ENCODE data around the gene ANKRD27.

ANKRD27 gene

DNA sequence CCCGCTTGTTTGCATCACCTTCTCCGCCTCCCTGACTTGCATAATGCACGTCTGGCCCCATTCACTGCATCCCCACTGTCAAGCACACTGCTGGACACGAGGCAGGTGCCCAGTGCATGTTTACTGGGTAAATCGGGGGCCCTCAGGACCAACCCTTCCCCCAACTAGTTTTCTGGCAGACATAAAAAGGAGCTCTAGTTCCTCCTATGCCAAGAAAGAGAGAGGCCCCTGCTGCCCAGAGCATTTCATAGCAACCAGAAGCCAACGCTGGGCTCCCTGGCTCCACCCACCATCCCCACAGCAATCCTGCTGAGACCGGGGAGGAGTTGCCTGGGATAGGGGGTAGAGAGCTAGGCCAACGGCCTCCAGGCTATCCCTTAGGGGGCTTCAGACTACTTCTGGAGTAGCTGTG, 23.2 kb downstream of the ANKRD27 start:
- no peak for DNase-seq

- DNase-seq: no peak
Observed at GRCh38 chr19:32650671-32651070, 24.3 kb downstream of the ANKRD27 start.

GRCh38 chr19:32649751-32650150, 25.2 kb downstream of the ANKRD27 start:
- no peak for DNase-seq

DNA sequence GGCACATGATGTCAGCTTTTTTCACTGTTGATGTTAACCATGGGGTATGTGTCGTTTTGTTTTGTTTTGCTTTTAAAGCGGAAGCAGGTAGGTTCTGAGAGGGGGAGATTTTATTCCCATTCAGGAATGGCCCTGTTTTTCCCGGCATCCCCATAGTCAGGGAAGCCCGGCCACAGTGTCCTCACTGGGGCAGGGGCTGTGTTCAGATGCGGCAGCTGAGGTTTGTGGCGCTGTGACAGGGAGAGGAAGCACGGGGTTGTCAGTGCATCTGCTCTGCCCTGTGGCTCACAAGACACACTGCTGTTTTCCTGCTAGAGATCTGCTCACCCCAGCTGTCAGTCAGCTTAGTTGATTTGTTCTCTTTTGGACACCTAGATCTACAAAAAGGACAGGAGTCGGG, 27.6 kb downstream of the ANKRD27 start:
- DNase-seq: no peak

- no peak for DNase-seq
Observed at GRCh38 chr19:32646556-32646955, 28.4 kb downstream of the ANKRD27 start.

DNA sequence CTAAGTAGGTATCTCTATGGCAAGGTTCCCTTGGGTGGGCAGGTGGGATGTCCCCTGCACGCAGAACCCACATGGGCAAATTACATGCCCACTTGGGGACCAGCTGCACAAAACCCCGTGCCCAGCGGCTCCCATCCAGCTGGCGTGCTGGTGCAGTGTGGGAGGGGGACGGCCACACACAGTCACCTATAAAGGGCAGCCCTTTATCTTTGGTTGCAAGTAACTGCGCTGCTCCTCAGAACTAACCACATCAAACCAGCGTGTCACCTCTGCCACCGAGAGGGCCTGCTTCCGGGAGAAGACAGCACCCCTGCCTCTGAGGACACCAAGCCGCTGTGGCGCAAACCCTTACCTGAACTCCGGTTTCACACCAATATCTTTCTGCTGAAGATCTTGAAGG, 32.2 kb downstream of the ANKRD27 start:
- DNase-seq: peak; percentile 40

DNA sequence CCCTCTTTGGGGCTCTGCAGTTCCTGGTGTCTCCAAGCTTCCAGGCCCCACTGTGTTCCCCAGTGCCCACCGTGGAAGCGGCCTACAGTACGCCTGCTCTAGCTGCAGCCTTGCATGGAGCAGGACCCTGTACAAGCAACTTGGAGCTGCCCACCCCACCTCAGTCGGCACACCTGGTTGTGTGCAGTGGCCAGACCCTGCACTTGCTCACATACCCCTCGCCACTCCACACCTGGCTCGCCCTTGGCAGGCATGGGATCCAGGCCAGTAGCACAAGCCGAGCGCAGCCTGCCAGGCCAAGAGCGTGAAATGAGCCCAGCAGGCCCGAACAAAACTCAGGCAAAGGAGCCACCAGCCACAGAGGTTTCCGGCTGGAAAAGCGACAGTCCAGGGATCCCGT, 36.4 kb downstream of the ANKRD27 start:
- no peak for DNase-seq

DNA sequence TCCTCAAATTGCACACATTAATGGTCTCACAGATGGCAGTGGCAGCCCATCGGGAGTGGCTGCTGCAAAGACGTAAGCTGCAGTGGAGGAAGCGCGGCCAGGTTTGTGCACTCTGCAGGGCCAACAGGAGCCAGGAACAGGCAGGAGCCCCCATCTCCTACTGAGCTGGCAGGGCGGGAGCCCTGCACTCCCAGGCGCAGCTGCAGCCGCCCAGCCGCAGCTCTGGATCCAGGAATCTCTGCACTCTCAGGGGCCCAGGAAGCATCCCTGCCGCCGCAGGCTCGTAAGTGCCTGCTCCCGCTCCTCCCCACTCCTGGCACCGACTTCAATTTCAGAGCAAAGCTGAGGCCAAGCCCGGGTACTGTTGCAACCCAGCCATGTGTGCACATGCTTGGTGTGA, 37.5 kb downstream of the ANKRD27 start:
- DNase-seq: no peak

DNA sequence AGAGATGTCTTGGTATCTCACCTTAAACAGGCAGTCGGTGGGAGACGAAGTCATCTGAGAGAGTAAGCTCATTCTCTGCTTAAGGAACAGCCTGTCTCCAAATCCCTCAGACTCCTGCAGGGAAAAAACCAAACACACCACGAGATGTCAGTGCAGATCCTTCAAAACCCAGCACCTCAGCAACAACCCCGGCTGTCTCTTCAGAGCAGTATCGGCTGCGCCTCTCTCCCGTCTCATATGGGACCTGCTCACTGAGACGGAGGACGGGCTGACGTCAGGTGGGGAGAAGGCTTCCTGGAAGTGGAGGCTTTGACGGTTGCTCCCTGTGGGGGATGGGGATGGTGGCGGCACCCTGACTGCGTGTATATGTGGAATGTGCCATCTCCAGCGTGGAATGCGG, 43.6 kb downstream of the ANKRD27 start:
- DNase-seq: no peak

- DNase-seq: no peak
Observed at GRCh38 chr19:32630338-32630737, 44.6 kb downstream of the ANKRD27 start.

- DNase-seq: no peak
Observed at GRCh38 chr19:32627714-32628270, 47.2 kb downstream of the ANKRD27 start.

DNA sequence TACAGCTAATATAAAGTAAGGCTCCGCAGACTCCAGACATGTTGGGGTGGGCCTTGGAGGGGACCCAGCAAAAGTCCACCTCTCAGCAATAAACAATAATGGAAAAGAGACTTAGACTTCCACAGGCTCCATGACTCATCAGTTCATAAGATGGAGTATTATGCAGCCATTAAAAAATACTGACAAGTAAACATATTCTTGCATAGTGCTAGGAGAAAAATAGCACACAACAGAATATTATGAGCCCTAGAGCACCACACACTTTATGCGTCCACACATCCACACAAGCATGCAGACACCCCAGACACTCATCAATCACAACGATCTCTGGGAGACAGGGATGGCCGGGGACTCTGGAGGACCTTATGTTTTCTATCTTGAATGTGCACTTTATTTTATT, 48.0 kb downstream of the ANKRD27 start:
- no peak for DNase-seq

- DNase-seq: no peak
Observed at GRCh38 chr19:32624410-32624809, 50.6 kb downstream of the ANKRD27 start.

- DNase-seq: no peak
Observed at GRCh38 chr19:32622002-32622401, 53.0 kb downstream of the ANKRD27 start.

GRCh38 chr19:32619051-32619685, 55.8 kb downstream of the ANKRD27 start:
- DNase-seq: no peak

- DNase-seq: no peak
Observed at GRCh38 chr19:32615569-32615968, 59.4 kb downstream of the ANKRD27 start.

DNA sequence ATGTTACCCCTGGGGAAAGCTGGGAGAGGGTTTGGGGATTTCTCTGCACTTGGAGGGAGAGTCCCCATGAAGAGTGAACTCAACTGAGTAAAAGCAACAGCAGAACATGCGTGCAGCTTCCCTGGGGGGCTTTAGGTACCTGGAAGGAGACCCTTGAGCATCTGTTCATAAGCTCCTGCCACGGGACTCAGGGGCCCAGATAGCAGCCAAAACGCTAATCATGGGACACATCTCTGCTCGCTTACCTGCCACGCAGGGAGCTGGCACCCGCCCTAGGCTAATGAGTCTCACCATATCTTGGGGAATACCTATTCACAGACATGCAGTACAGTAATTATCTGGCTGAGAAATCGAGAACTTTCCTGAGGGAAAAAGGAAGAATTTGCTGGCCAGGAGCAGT, 60.1 kb downstream of the ANKRD27 start:
- no peak for DNase-seq

DNA sequence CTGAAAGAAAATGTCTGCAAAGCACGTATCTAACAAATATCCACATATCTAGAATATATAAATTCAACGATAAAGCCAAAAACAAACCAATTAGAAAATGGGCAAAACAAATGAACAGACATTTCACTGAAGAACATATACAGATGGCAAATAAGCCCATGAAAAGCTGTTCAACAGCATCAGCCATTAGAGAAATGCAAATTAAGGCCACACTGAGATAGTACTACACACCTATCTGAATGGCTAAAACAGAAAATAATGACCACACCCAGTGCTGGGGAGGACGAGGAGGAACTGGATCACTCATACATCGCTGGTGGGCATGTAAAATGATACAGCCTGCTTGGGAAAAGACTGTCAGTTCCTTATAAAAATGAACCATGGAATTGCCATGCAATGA, 62.0 kb downstream of the ANKRD27 start:
- no peak for DNase-seq

DNA sequence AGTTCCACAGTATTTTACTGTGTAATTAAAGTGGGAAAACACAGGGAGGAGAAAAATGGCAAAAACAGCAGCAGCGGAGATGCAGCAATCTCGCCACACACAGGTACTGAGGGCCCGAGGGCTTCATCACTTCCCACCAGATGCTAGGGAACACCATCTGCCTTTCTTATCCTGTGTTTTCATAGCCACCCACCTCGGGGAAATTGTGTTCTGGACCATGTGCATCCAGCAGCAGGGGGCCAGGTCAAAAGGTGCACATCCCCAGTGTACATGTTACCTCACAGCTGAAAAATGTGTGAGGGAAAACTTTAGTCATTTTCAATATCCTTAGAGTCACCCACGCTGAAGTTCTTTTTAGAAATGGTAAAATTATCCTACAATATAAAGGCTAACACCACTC, 63.8 kb downstream of the ANKRD27 start:
- no peak for DNase-seq

- no peak for DNase-seq
Observed at GRCh38 chr19:32607479-32607878, 67.5 kb downstream of the ANKRD27 start.

- DNase-seq: no peak
Observed at GRCh38 chr19:32606289-32606688, 68.7 kb downstream of the ANKRD27 start.

DNA sequence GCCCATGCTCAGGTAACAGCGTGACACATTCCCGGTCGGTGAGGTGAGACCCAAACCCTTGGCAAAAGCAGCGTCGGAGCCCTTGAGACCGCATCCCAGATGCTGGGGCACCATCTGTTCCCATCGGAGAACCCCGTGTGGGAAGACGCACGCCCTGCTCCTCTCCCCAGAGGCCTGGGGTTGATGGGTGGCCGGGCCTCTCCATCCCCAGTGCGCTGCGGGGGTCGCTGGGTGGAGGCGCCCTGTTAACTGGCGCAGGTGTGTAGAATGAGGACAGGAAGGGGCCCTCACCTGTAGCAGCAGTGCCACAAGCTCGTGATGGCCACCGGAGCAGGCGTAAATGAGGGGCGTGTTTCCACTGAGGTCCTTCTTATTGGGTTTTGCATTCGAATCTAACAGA, 69.4 kb downstream of the ANKRD27 start:
- DNase-seq: no peak

- DNase-seq: no peak
Observed at GRCh38 chr19:32603961-32604360, 71.0 kb downstream of the ANKRD27 start.

DNA sequence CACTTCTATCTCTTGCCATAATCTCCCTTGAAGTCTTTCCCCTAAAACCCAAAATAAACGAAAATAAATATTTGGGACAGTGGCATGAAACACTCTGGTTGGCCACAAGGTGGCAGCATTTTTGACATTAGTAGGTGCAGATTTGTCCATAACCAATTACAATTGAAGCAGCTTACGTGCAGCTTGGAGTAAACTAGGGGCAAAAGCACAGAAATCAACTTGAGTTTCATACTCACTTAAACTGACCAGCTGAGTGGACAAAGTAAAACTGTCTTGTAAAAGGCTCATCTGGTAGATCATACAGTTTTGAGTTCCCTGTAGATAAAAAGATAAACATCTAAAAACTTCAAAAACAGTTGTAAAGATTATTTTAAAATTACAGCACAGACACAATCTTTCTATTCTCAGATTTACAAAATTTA, 75.2 kb downstream of the ANKRD27 start:
- DNase-seq: no peak

GRCh38 chr19:32599258-32599657, 75.7 kb downstream of the ANKRD27 start:
- DNase-seq: no peak

Measured in stimulated activated CD4-positive, alpha-beta T cell treated with anti-CD3 and anti-CD28 coated beads, Interleukin-12 subunit alpha, Interleukin-12 subunit beta, amount 100 ng/mL, for 4 hours (primary cell).